ENCODE measurements around the gene RELT.
"Not testable (repeated sequence)": the region's sequence is repeated elsewhere in the genome, so short reads cannot be mapped to it uniquely, and the experiment has no call there.

DNA sequence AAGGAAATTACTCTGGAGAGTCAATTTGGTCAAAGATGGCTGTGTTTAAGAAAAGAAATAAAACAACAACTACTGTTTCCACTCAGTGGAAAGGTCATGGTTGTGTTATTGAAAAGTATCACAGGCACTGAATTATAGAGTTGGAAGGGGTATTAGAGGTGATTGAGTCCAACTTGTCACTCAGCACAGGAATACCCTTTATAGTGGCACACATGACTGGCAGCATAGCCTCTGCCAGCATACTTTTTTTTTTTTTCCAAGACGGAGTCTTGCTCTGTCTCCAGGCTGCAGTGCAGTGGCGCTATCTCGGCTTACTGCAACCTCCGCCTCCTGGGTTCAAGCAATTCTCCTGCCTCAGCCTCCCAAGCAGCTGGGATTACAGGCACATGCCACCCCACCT, 60.7 kb downstream of the RELT start:
- TF ChIP-seq, protein P1, sequence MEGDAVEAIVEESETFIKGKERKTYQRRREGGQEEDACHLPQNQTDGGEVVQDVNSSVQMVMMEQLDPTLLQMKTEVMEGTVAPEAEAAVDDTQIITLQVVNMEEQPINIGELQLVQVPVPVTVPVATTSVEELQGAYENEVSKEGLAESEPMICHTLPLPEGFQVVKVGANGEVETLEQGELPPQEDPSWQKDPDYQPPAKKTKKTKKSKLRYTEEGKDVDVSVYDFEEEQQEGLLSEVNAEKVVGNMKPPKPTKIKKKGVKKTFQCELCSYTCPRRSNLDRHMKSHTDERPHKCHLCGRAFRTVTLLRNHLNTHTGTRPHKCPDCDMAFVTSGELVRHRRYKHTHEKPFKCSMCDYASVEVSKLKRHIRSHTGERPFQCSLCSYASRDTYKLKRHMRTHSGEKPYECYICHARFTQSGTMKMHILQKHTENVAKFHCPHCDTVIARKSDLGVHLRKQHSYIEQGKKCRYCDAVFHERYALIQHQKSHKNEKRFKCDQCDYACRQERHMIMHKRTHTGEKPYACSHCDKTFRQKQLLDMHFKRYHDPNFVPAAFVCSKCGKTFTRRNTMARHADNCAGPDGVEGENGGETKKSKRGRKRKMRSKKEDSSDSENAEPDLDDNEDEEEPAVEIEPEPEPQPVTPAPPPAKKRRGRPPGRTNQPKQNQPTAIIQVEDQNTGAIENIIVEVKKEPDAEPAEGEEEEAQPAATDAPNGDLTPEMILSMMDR (IDR thresholded peaks at IDR 0.05) = not testable (repeated sequence)
- not testable (repeated sequence) for TF ChIP-seq POLR2A (IDR thresholded peaks at IDR 0.05)
